Stimulated activated CD8-positive, alpha-beta memory T cell treated with anti-CD3 and anti-CD28 coated beads, Interleukin-7, amount 100 ng/mL, for 24 hours (primary cell): ENCODE results near the gene COPS3.

Source experiments
- DNase-seq: peaks from one replicate; pipeline ENCODE4 v3.0.0-alpha.2; 2020; ENCODE audit warnings: low read depth

The COPS3 gene

DNA sequence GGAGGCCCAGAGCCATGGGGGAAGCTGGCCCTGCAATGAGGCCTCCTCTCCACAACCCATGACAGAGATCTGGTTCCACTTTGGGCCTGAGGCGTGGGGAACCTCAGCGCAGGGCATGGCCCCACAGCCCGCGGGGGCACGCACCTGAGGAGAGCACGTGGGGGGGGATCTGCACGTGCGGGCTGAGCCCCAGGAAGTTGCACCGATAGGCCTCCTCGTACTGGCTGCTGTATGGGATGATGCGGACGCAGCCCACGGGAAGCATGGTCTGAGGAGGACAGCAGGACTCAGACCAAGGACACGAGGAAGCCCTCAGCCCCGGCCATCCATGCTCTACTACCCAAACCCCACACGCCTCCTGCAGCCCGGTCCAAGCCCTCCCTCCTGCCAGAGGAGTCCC is 64.8 kb downstream of the COPS3 start:
- no peak for DNase-seq

DNA sequence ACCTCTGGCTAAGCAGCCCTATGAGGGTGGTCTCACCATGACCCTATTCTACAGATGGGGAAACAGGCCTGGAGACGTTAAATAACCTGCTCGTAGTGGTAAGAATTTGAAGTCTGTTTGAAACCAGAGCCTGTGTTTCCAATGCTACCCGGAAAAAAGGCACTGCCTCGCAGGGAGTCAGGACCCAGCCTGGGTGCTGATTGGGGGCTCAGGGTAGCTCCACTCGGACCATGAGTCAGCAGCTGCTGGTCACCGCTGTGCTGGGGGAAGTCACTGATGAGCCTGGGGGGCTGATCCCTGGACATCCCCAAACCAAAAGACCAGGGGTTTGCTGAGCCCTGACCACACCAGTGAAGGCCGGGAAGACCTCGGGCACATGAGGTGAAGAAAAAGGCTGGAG is 65.5 kb downstream of the COPS3 start:
- no peak for DNase-seq

DNA sequence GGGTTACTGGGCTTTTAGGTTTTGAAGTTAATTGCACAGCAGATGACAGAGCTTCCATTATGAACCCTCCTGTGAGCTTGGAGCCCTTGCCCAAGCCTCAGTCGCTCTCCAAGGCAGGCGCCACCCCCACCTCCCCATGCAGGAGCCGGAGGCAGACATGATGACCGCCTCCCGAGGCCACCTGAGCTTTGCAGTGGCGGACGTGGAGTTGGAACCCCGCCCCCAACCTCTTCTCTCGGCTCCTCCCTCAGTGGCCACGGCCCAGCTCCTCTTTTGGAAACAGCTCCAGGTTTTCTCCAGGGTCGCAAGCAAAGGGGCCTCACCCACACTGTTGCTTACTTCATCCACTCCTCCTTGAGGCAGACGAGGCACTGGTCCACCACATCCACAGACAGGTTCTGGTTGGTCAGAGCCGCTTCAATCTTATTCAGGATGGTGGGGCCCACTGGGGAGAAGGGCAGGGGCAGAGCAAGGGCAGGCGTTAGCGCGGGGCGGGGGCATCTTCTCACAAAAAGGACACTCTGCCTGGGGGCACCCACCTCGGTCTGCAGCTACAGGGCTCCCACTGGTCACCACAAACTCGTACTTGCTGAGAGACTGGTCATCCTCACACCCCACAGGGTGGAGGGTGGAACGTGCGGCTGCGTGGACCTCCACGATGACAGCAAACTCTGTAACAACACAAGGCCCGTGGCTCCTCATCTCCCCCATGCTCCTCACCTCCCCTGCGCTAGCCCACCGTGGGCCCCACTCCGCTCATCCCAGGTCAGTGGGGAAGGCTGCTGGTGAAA is 66.2 kb downstream of the COPS3 start:
- no peak for DNase-seq

DNA sequence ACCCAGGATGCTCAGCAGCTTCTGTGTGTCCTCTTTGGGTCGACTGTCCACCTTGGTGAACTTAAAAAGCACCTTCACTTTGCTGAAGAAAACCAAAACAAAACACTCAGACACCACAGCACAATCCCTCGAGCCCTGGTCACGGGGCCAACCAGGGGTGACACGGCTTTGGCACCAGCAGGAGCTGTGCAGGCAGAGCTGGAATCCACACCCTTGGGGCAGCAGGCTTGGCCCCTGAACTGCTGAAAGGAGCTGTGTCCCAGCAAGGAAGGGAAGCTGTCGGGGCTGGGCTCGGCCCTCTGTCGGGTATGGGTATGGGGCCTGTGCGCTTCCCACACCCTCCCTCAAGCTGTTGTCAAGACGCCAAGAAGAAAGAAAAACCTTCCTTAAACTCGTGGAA is 67.3 kb downstream of the COPS3 start:
- no peak for DNase-seq

DNA sequence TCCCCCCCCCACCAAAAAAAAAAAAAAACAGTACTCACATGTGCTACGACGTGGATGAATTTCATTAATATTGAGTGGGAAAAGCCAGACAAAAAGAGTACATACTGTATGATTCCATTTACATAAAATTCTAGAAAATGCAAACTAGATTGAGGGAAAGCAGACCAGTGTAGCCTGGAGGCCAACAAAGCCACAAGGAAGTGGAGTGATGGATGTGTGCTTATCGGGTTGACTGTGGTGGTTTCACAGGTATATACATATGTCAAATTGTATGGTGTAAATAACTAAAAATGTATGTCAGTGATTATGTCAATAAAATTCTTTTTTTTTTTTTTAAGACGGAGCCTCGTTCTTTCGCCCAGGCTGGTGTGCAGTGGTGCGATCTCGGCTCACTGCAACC is 73.0 kb downstream of the COPS3 start:
- DNase-seq, result no peak

DNA sequence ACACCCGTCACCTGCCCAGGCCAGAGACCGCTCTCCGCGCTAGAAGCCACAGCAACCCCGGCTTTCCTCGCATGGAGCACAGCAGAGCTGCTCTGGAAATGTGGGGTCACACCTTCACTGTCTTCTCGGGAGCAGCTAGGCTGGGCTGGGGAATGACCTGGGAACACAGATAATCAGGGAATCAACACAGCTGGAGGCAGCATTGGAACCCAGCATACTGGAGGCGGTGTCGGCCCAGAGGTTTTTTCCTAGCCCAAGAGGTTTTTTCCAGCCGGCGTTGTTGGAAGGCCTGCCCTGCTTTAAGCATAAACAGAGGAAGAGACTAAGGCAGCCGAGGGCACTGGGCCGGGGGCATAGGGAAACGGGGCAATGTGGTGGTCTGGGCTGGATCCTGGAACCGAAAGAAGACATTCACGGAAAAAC is 74.1 kb downstream of the COPS3 start:
- no peak for DNase-seq

DNA sequence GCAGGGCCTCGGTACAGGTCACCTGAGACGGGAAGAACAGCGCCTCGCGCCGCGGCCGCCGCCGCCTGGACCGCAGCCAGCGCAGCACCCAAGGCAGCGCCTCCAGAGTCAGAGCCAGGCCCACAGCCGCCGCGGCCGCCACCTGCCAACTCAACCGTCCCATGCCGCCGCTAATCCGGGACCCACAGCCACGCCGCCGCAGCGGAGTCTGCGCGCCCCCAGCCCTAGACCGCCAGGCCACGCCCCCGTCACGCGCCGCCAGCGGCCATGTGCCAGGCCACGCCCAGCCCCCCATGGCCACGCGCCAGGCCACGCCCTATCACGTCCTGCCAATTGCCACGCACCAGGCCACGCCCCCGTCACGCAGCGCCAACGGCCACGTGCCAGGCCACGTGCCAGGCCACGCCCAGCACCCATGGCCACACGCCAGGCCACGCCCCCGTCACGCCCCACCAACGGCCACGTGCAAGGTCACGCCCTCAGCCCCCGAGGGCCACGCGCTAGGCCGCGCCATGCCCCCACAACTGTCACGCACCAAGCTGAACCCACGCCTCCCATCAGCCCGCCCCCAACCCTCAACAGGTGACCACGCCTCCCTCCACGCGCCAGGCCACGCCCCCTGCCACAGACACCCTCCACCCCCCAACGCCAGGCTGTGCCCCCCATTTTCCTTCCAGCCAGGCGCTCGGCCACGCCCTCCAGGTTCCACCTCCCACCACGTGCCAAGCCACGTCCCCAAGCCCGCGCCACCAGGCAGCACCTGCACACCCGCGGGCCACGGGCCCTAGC is 74.7 kb downstream of the COPS3 start, which contains the start of gene PLD6:
TSS of gene PLD6 (minus strand) at position 210 of the 789 bp plus-strand sequence. CDS start at position 163, 47 bp downstream.
- DNase-seq, result peak; percentile 81

DNA sequence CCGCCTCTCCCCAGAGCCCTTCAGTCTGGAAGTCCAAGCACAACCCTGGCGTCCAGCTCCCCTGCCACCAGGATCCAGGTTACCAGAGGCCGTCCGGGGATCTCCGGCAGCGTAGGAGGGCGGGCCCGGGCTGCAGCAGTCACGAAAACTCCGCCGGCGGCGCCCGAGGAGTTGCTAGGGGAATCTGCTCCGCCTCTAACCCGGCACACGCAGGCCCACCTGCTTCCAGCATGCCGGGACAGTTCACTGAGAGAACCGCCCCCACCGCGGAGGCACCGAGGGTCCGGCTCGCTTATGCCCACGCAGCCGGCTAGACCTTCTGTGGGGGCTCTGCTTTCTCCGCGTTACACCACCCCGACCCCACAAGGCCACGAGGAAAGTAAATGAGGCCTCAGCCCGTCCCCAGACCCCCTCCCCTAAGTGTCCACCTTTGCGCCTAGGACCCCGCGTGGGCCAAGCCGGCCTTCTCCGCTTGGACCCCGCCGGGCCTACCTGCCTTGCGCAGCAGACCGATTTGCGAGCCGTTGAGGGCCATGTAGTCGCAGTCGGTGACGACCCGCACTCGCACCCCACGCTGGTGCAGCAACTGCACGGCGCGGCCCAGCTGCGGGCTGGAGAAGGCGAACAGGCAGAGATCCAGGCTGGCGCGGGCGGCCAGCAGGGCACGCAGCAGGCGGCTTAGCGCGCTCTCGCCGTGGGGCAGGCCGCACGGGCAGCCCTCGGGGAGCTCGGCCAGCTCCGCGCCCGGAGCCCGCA is 75.5 kb downstream of the COPS3 start:
- DNase-seq, result peak; percentile 26

DNA sequence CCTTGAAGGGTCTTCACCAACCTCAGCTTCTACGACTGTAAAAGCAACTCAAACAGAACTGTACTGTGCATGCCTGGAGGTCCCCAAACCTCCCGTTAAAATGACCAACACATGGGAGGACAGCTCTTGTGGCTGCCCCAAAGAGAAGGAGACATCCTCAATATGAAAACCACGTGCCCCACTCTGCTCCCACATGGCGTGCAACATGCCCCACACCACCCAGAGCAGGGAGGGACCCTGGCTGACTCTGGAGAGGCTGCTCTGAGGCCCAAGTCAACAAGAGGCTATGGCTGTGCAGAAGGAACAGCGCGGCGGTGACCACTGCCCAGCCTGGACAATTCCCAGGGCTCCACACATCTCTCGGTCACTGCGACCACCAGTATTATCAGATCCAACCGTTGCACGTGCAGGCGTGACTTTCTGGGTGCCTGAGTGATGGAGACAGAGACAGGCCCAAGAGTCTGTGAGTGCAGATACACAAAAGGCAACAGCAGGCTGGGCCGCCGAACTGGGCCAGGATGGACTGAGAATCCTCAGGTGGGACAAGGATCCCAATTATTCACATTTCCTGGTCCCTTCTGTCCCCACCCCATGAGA is 76.3 kb downstream of the COPS3 start:
- DNase-seq, result no peak

DNA sequence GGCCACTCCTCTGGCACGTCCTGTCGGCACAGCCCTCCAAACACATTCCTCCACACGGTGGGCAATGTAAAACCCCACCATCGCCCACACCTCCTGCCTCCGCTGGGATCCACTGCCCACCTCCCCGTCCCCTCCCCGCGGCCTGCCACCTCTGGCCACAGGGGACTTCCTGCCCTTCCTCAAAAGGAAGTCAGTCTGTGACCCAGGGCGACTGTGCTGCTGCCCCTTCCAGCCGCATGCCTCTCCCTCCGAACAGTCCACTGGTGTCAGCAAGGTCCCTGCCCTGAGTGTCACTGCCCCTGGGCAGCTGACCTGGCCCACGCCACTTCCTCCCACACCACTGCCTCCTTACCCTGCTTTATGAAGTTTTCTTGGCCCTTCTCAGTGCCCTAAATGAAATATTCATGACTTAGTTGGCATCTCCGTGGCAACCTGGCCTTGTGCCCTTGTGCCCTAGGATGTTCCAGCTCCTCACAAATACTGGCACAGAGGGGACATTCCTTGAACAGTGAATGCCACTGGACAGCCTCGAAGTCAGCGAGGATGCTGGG is 76.9 kb downstream of the COPS3 start:
- no peak for DNase-seq

DNA sequence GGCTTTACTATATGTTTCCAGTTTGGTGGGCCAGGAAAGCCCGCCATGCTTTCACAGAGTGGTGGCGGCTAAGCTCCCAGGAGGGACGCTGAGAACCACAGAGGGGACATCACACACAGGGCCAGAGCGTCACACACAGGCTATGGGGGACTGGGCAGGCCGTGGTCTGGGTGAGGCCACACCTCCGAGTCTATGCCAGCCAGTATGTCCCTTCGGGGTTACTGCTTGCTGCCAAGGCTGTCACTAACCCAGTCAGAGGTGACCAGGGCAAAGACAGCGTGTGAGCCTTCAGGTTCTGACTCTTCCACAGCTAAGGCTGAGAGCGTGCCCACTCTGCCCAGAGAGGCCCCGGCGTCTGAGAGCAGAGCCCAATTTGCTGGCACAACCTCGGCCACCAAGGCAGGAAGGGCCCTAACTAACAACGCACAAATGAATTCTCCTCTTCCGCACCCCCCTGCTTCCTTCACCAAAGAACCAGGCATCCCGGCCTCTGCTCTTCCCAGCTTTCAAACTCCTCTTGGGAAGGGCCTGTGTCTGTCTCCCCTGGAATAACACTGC is 77.8 kb downstream of the COPS3 start:
- no peak for DNase-seq

DNA sequence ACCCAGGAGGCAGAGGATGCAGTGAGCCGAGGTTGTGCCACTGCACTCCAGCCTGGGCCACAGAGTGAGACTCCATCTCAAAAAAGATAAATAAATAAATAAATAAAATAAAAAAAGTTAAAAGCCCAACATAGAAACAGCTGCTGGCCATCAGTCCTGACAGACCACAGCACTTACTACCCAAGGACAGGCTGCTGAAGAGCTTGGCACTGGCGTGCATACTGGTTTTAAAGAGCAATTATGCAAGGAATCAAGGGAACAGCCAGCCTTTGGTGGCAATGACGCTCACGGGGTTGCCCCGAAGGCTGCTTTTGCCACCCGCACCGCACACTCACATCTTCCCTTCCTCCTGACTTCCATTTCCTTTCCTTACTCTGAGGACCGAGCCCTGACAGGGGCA is 79.1 kb downstream of the COPS3 start:
- DNase-seq, result no peak

DNA sequence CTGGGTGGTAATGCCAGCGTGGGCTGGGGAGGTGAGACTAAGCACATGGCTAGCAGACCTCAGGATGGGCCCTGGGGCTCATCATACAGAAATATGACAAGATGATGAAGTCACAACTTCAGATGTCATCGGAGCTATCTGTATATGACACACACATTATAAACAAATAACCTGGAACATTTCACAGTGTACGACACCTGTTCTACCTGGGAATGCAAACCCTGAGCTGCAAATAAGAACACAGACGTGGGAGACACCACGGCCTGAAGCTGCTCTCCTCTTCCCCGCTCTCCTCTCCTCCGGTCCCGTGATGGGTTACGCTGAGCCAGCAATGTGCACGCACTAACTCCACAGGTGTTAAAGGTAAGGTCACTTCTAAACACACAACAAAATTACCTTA is 79.8 kb downstream of the COPS3 start:
- no peak for DNase-seq

DNA sequence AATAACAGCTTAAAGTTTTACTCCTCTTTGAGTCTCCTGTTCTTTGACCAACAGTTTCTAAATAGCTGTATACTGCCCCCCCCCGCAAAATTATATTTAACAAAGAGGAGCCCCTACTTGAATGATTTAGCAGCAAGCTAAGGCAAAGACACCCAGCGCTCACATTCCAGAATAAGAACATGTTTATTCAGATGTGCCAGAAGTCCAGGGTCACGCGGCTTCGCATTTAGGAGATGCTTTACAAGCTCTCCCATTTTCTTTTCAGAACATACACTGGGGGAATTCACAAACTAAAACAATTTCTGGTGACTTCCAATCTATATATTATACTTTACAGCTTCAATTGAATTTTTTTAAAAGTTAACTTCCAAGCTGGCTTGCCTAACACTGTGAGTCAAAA is 80.2 kb downstream of the COPS3 start:
- no peak for DNase-seq

DNA sequence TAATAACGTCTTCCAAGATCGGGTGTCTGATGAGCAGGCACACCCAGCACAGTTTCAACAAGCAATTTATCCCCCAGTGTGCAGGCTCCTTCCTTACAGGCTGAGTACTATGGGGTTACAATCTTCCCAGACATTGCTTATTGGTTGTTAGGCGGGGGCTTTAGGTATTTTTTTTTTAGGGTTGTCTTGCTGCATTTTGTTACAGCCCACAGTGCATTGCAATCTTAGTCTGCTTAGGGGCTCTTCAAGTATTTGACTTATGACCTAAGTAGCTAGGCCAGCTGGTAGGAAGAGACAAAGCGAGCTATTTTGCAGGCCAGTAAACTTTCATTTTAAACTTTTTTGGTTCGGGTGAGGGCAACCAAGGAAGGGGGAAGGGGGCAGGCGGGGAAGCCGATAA is 80.7 kb downstream of the COPS3 start:
- DNase-seq, result no peak

DNA sequence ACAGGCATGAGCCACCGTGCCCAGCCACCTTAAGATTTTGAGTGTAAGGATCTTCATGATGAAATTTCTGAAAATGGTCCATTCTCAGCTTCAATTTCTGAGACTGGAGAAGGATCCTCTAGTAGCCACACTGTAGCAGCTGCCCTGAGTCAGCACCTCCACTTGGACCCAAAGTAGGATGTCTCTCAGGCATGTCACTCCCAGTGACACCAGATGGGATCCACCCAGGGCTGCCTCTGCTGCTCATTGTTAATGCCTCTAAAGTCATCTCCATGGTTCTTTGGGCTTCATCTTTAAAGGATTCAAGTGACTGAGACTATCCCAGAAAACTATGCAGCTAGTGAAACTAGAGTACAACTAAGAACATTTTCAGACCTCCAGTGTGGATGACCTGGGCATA is 82.8 kb downstream of the COPS3 start:
- no peak for DNase-seq

DNA sequence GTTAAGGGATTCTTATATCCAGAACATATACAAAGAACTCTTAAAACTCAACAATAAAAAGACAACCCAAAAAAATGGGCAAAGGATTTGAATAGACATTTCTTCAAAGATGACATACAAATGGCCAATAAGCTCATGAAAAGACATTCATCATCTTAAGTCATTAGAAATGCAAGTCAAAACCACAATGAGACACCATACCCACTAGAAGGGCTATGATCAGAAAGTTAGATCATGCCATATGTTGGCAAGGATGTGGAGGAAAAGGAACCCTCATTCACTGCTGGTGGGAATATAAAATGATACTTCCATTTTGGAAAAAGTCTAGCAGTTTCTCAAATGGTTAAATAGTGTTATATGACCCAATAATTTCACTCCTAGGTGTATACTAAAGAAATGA is 84.3 kb downstream of the COPS3 start:
- DNase-seq, result no peak
